Measurements from ENCODE around the gene DDIT4.

DNA sequence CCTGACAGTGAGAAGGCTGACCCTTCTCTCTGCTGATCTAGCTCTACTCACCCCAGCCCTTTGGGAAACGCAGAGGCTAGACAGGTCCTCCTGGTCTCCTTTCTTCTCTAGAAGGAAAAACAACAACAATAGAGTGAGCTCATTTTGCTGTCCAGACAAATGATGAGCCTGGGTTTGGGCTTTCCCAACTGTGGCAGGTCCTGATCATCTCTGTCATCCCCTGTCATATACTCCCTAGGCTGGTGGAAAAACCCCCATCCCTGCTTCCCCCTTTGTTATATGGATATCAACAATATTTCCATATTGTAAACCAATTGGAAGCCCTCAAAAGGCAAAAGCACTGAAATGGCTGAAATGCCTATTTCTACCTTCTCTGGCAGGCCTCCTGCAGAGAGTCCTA, 9.2 kb upstream of the DDIT4 start:
- TF ChIP-seq POLR2A (IDR thresholded peaks at IDR 0.05) = no peak
- TF ChIP-seq, protein P1, sequence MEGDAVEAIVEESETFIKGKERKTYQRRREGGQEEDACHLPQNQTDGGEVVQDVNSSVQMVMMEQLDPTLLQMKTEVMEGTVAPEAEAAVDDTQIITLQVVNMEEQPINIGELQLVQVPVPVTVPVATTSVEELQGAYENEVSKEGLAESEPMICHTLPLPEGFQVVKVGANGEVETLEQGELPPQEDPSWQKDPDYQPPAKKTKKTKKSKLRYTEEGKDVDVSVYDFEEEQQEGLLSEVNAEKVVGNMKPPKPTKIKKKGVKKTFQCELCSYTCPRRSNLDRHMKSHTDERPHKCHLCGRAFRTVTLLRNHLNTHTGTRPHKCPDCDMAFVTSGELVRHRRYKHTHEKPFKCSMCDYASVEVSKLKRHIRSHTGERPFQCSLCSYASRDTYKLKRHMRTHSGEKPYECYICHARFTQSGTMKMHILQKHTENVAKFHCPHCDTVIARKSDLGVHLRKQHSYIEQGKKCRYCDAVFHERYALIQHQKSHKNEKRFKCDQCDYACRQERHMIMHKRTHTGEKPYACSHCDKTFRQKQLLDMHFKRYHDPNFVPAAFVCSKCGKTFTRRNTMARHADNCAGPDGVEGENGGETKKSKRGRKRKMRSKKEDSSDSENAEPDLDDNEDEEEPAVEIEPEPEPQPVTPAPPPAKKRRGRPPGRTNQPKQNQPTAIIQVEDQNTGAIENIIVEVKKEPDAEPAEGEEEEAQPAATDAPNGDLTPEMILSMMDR (IDR thresholded peaks at IDR 0.05) = no peak

Measured in testis (tissue), 2 donors.